ENCODE data around the gene ATP11B.

DNA sequence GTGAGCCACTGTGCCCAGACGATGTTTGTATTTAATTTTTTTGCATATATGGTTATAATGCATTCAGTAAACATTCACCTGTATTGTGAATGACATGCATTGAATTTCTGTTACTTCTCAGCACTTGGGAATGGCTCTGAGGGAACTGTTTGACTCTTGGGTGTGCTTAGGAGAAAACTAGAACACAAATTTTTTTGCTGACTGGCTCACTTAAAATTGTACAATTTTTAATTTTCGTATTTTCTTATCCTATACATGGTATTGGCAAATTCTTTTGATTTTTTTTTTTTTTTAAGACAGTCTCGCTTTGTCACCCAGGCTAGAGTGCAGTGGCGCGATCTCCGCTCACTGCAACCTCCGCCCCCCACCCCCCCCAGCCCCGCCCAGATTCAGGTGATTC is 7.2 kb downstream of the ATP11B start:
- TF ChIP-seq, protein P1, sequence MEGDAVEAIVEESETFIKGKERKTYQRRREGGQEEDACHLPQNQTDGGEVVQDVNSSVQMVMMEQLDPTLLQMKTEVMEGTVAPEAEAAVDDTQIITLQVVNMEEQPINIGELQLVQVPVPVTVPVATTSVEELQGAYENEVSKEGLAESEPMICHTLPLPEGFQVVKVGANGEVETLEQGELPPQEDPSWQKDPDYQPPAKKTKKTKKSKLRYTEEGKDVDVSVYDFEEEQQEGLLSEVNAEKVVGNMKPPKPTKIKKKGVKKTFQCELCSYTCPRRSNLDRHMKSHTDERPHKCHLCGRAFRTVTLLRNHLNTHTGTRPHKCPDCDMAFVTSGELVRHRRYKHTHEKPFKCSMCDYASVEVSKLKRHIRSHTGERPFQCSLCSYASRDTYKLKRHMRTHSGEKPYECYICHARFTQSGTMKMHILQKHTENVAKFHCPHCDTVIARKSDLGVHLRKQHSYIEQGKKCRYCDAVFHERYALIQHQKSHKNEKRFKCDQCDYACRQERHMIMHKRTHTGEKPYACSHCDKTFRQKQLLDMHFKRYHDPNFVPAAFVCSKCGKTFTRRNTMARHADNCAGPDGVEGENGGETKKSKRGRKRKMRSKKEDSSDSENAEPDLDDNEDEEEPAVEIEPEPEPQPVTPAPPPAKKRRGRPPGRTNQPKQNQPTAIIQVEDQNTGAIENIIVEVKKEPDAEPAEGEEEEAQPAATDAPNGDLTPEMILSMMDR (IDR thresholded peaks at IDR 0.05): no peak
- TF ChIP-seq POLR2A (IDR thresholded peaks at IDR 0.05): no peak

Data from thyroid gland (tissue), 4 donors.